ENCODE measurements around the gene VIPR2.

GRCh38 chr7:159130820-159131219, 13.8 kb downstream of the VIPR2 start:
- TF ChIP-seq CTCF (IDR thresholded peaks at IDR 0.05): no peak
- TF ChIP-seq POLR2A (IDR thresholded peaks at IDR 0.05): no peak
